WTC11 (cell line): ENCODE measurements around the gene PLEKHF1. TPM values are rescaled to one million over a fixed set of nuclear protein-coding genes. Genes with fewer than 3 reads are reported as not detected.

ENCODE experiments used
- ATAC-seq: fragments of 200-7000 bp; cut with Tn5 transposase; 2 replicates; pipeline ENCODE4 v1.10.0; 2021; ENCODE audit warnings: mild to moderate bottlenecking, moderate library complexity
- CTCF ChIA-PET: fragments of 300-600 bp; sonication (Branson Sonifier 250); formaldehyde crosslinking; loops from one replicate; lab custom pipeline; 2021; ENCODE audit warnings: antibody characterized with exemption; lab: Charles Lee
- POLR2A ChIA-PET: fragments of 350-600 bp; sonication (Branson Sonifier 250); formaldehyde crosslinking; loops from one replicate; lab custom pipeline; 2021; ENCODE audit warnings: antibody characterized with exemption; lab: Charles Lee
- DNase-seq: peaks from one replicate; pipeline ENCODE4 v3.0.0; 2021; ENCODE audit warnings: low spot score
- H3K27ac Mint-ChIP-seq: 2 replicates; pipeline ENCODE4 v1.8.0; 2021; ENCODE audit warnings: mixed read lengths
- H3K27me3 Mint-ChIP-seq: 2 replicates; pipeline ENCODE4 v1.8.0; 2021; ENCODE audit warnings: low read depth, mild to moderate bottlenecking, moderate library complexity, mixed read lengths
- H3K36me3 Mint-ChIP-seq: 2 replicates; pipeline ENCODE4 v1.8.0; 2021; ENCODE audit warnings: mixed read lengths
- H3K4me1 Mint-ChIP-seq: 2 replicates; pipeline ENCODE4 v1.8.0; 2022; ENCODE audit warnings: mixed read lengths
- H3K4me3 Mint-ChIP-seq: 2 replicates; pipeline ENCODE4 v1.8.0; 2021; ENCODE audit warnings: mild to moderate bottlenecking, moderate library complexity, mixed read lengths
- H3K9me3 Mint-ChIP-seq: 2 replicates; pipeline ENCODE4 v1.8.0; 2021; ENCODE audit warnings: mixed read lengths
- ATF6 ChIP-seq: sonication (generic); formaldehyde crosslinking; IDR thresholded peaks from 2 replicates; pipeline ENCODE4 v1.8.1; 2023; ENCODE audit warnings: mild to moderate bottlenecking, missing genetic modification reagents
- EMX1 ChIP-seq: fragments of 250-450 bp; sonication (Bioruptor Pico); IDR thresholded peaks from 2 replicates; pipeline ENCODE4 v1.8.0; 2021; ENCODE audit warnings: mild to moderate bottlenecking
- FOXP1 ChIP-seq: sonication (generic); formaldehyde crosslinking; IDR thresholded peaks from 2 replicates; pipeline ENCODE4 v1.8.0; 2022; ENCODE audit warnings: missing genetic modification reagents, mild to moderate bottlenecking, moderate library complexity, borderline replicate concordance
- GTF2I ChIP-seq: fragments of 250-450 bp; sonication (Bioruptor Pico); conservative IDR thresholded peaks from 2 replicates; pipeline ENCODE4 v1.4.0; 2021; ENCODE audit warnings: mild to moderate bottlenecking
- MAX ChIP-seq: sonication (generic); formaldehyde crosslinking; IDR thresholded peaks from 2 replicates; pipeline ENCODE4 v1.8.0; 2022; ENCODE audit warnings: mild to moderate bottlenecking, missing genetic modification reagents
- PREB ChIP-seq: sonication (generic); formaldehyde crosslinking; IDR thresholded peaks from 2 replicates; pipeline ENCODE4 v1.8.1; 2022; ENCODE audit warnings: mild to moderate bottlenecking, missing genetic modification reagents, moderate library complexity, borderline replicate concordance
- SMAD3 ChIP-seq: sonication (generic); formaldehyde crosslinking; IDR thresholded peaks from 2 replicates; pipeline ENCODE4 v1.8.0; 2022; ENCODE audit warnings: missing genetic modification reagents, mild to moderate bottlenecking, borderline replicate concordance
- STAT6 ChIP-seq: sonication (generic); formaldehyde crosslinking; conservative IDR thresholded peaks from 2 replicates; pipeline ENCODE4 v1.8.1; 2023; ENCODE audit warnings: mild to moderate bottlenecking, low read depth, missing genetic modification reagents, moderate library complexity
- ZNF263 ChIP-seq: sonication (generic); formaldehyde crosslinking; IDR thresholded peaks from 2 replicates; pipeline ENCODE4 v1.8.1; 2022; ENCODE audit warnings: low read depth, mild to moderate bottlenecking, moderate library complexity, missing genetic modification reagents
- ZNF416 ChIP-seq: fragments of 250-450 bp; sonication (Bioruptor Pico); IDR thresholded peaks from 2 replicates; pipeline ENCODE4 v1.9.0; 2021; ENCODE audit warnings: mild to moderate bottlenecking, inconsistent platforms
- total RNA-seq: library from RNA; stranded (reverse); gene quantifications from 3 replicates; pipeline ENCODE4 v1.2.3, GENCODE V29; 2021
- TF ChIP-seq, protein P1 (sequence below): fragments of 250-450 bp; sonication (Bioruptor Pico); IDR thresholded peaks from 2 replicates; pipeline ENCODE4 v2.1.2; 2022; ENCODE audit warnings: mild to moderate bottlenecking, moderate library complexity
- TF ChIP-seq, protein P2 (sequence below): sonication (generic); formaldehyde crosslinking; IDR thresholded peaks from 2 replicates; pipeline ENCODE4 v1.8.0; 2022; ENCODE audit warnings: mild to moderate bottlenecking, missing genetic modification reagents
- TF ChIP-seq, protein P3 (sequence below): fragments of 250-450 bp; sonication (Bioruptor Pico); IDR thresholded peaks from 2 replicates; pipeline ENCODE4 v1.9.0; 2021; ENCODE audit warnings: mild to moderate bottlenecking

PLEKHF1 gene
- total RNA-seq, 1 experiment from 2014 or later: 17.9 TPM

DNA sequence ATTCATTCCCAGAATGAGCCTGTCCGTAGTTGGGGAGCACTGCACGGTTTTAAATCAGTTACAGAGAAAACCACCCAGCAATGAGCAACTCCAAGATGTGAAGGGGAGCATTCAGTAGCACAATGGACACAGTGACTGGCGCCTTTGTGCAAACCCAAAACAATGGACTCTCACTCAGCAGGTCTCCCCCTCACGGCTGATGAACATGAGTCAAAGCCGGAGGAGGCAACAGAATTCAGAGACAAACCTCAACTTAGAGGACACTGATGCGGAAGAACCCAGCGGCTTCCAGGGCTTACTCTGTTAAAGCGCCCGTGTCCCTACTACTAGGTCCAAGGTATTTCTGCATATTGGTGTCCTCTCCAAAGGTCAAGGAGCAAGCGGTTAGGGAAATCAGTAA lies 17.7 kb downstream of the PLEKHF1 start (continued):
- TF ChIP-seq, protein P1, sequence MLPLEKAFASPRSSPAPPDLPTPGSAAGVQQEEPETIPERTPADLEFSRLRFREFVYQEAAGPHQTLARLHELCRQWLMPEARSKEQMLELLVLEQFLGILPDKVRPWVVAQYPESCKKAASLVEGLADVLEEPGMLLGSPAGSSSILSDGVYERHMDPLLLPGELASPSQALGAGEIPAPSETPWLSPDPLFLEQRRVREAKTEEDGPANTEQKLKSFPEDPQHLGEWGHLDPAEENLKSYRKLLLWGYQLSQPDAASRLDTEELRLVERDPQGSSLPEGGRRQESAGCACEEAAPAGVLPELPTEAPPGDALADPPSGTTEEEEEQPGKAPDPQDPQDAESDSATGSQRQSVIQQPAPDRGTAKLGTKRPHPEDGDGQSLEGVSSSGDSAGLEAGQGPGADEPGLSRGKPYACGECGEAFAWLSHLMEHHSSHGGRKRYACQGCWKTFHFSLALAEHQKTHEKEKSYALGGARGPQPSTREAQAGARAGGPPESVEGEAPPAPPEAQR (CRISPR knock-in tag): no peak
- TF ChIP-seq EMX1 (CRISPR knock-in tag) (no peak), ZNF416 (CRISPR knock-in tag) (no peak), MAX (CRISPR knock-in tag) (no peak)

DNA sequence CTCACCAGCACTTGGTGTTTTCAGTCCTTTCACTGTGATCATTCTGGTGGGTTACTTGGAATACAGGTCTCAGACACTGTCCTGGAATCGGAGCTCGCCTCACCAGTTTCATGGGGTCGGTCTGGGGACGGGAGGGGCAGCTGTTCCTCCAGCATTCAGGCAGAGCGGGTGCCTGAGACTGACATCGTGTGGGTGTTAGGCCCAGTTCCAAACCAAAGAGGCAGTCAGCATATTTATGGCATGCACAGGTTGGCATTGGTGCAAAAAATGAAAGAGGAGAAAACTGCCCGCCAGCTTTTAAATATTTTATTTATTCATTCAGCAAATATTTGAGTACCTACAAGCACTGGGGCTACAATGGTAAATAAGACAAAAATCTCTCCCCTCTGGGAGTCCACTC lies 20.1 kb downstream of the PLEKHF1 start:
- ChIA-PET POLR2A (interaction anchor here (0.7 kb wide), 2 partner anchors 15 to 146 kb away, joined by 4 to 6 read pairs; no protein-coding TSS in a partner anchor), CTCF (interaction anchor here (1.5 to 2.0 kb wide), 2 partner anchors 31 to 75 kb away, joined by 5 read pairs; no protein-coding TSS in a partner anchor)
- Mint-ChIP-seq H3K4me3 (no peak overlapping the region), H3K36me3 (peaks cover 4% of the 10 kb centered on the region; the same call in 1 of the 2 replicates), H3K4me1 (peaks cover 5% of the 10 kb centered on the region), H3K27ac (no peak overlapping the region; the same call in 1 of the 2 replicates), H3K9me3 (peaks cover 23% of the 10 kb centered on the region), H3K27me3 (no peaks in the 10 kb centered on the region)
- DNase-seq (no peak), ATAC-seq (no peak)
- TF ChIP-seq, protein P2, sequence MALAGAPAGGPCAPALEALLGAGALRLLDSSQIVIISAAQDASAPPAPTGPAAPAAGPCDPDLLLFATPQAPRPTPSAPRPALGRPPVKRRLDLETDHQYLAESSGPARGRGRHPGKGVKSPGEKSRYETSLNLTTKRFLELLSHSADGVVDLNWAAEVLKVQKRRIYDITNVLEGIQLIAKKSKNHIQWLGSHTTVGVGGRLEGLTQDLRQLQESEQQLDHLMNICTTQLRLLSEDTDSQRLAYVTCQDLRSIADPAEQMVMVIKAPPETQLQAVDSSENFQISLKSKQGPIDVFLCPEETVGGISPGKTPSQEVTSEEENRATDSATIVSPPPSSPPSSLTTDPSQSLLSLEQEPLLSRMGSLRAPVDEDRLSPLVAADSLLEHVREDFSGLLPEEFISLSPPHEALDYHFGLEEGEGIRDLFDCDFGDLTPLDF (CRISPR knock-in tag): no peak
- TF ChIP-seq STAT6 (CRISPR knock-in tag): no peak

DNA sequence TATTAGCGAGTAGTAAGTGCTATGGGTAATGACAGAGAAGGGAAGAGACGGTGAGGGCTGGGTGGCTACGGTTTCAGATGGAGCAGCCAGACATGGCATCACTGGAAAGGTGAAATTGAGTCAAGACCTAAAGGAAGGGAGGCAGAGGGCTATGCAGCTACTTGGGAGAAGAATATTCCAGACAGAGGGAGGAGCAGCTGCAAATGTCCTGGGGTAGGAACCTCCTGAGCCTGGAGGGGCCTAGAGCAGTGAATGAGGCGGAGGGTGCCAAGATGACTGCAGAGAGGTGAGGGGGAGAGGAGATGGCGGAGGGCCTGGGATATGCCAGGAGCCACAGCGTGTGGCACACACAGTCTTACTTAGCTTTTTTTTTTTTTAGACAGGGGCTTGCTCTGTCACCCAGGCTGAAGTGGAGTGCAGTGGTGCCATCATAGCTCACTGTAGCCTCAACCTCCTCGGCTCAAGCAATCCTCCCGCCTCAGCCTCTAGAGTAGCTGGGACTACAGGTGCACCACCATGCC lies 21.1 kb downstream of the PLEKHF1 start:
- peaks cover 7% of the 10 kb centered on the region for H3K4me1 Mint-ChIP-seq
- TF ChIP-seq, protein P3, sequence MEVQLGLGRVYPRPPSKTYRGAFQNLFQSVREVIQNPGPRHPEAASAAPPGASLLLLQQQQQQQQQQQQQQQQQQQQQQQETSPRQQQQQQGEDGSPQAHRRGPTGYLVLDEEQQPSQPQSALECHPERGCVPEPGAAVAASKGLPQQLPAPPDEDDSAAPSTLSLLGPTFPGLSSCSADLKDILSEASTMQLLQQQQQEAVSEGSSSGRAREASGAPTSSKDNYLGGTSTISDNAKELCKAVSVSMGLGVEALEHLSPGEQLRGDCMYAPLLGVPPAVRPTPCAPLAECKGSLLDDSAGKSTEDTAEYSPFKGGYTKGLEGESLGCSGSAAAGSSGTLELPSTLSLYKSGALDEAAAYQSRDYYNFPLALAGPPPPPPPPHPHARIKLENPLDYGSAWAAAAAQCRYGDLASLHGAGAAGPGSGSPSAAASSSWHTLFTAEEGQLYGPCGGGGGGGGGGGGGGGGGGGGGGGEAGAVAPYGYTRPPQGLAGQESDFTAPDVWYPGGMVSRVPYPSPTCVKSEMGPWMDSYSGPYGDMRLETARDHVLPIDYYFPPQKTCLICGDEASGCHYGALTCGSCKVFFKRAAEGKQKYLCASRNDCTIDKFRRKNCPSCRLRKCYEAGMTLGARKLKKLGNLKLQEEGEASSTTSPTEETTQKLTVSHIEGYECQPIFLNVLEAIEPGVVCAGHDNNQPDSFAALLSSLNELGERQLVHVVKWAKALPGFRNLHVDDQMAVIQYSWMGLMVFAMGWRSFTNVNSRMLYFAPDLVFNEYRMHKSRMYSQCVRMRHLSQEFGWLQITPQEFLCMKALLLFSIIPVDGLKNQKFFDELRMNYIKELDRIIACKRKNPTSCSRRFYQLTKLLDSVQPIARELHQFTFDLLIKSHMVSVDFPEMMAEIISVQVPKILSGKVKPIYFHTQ (CRISPR knock-in tag): no peak
- DNase-seq (no peak), ATAC-seq (no peak)
- no peak overlapping the region for H3K27ac Mint-ChIP-seq
- POLR2A ChIA-PET: no interaction called here
- CTCF ChIA-PET: interaction anchor here (1.5 to 2.0 kb wide), 2 partner anchors 30 to 76 kb away, joined by 5 read pairs; no protein-coding TSS in a partner anchor
- H3K36me3 Mint-ChIP-seq: peaks cover 4% of the 10 kb centered on the region; the same call in 1 of the 2 replicates
- H3K4me3 Mint-ChIP-seq: no peak overlapping the region
- H3K9me3 Mint-ChIP-seq: peaks cover 23% of the 10 kb centered on the region
- no peaks in the 10 kb centered on the region for H3K27me3 Mint-ChIP-seq

DNA sequence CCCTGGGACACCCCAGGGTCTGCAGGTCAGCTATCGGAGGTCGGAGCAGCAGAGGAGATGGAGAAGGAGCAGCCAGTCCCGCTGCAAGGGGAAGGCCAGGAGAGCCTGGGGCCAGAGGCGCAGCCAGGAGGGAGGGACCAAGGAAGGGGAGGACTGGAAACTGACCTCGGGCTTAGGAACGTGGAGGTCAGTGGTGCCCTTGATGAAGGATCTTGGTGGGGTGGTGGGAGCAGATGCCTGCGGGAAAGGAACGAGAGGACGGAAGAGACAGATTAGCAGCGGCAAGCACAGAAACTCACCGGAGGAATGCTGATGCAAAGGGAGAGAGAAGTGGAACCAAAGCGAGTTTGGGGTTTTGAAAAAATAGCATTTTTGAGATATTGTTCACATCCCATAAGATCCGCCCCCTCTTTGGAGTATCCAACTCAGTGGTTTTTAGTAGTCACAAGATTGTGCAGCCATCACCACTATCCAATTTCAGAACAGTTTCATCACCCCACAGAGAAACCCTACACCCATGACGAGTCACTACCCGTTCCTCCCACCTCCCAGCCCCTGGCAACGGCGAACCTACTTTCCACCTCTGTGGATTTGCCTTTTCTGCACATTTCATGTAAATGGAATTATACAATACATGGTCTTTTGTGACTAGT lies 22.1 kb downstream of the PLEKHF1 start:
- DNase-seq: no peak
- no peak for ATAC-seq
- CTCF ChIA-PET: interaction anchor here (2.0 kb wide), 1 partner anchor 77 kb away, joined by 5 read pairs; no protein-coding TSS in a partner anchor
- POLR2A ChIA-PET: no interaction called here
- H3K9me3 Mint-ChIP-seq: peaks cover 23% of the 10 kb centered on the region
- peaks cover 7% of the 10 kb centered on the region for H3K4me1 Mint-ChIP-seq
- H3K27me3 Mint-ChIP-seq: no peaks in the 10 kb centered on the region
- H3K36me3 Mint-ChIP-seq: peaks cover 4% of the 10 kb centered on the region; the same call in 1 of the 2 replicates
- no peak overlapping the region for H3K27ac Mint-ChIP-seq
- H3K4me3 Mint-ChIP-seq: no peak overlapping the region
- TF ChIP-seq ATF6 (CRISPR knock-in tag): no peak
- TF ChIP-seq SMAD3 (CRISPR knock-in tag): no peak
- TF ChIP-seq ZNF263 (CRISPR knock-in tag): no peak
- no peak for TF ChIP-seq PREB (CRISPR knock-in tag)
- TF ChIP-seq GTF2I (CRISPR knock-in tag): no peak
- no peak for TF ChIP-seq FOXP1 (CRISPR knock-in tag)
